Esophagus (tissue), 2 donors: ENCODE measurements around the gene ATP8B2. TPM values are rescaled to one million over a fixed set of nuclear protein-coding genes. Genes with fewer than 3 reads are reported as not detected.
A peak's percentile ranks its signal among the peaks of the same experiment; 100 is the strongest.
"Not testable (repeated sequence)": the region's sequence is repeated elsewhere in the genome, so short reads cannot be mapped to it uniquely, and the experiment has no call there.

Experiments
- H3K27ac ChIP-seq, 2 donors: one replicate each; pipeline ENCODE4 v1.5.1; 2013; ENCODE audit warnings: low read depth in 2 of 2, mild to moderate bottlenecking in 2 of 2, inconsistent platforms in 1 of 2, low read length in 1 of 2, moderate library complexity in 1 of 2
- H3K27me3 ChIP-seq, 2 donors: one replicate each; pipeline ENCODE4 v1.6.1; 2013; ENCODE audit warnings: low read length in 2 of 2, control low read depth in 1 of 2, mild to moderate bottlenecking in 1 of 2; ENCODE audit not compliant: insufficient read depth in 2 of 2, control insufficient read depth in 1 of 2
- H3K36me3 ChIP-seq, 2 donors: one replicate each; pipeline ENCODE4 v1.6.1; 2013; ENCODE audit warnings: low read length in 1 of 2; ENCODE audit not compliant: control insufficient read depth in 2 of 2, insufficient read depth in 2 of 2
- H3K4me1 ChIP-seq, 2 donors: one replicate each; pipeline ENCODE4 v1.6.1; 2013; ENCODE audit warnings: low read length in 1 of 2; ENCODE audit not compliant: control insufficient read depth in 2 of 2, insufficient read depth in 2 of 2
- H3K4me3 ChIP-seq, 2 donors: one replicate each; pipeline ENCODE4 v1.5.1; 2013; ENCODE audit warnings: low read length in 2 of 2, mild to moderate bottlenecking in 2 of 2, low read depth in 1 of 2, moderate library complexity in 1 of 2
- H3K9me3 ChIP-seq, 2 donors: one replicate each; pipeline ENCODE4 v1.6.1; 2013; ENCODE audit warnings: mild to moderate bottlenecking in 2 of 2, low read depth in 1 of 2, low read length in 1 of 2, moderate library complexity in 1 of 2; ENCODE audit not compliant: control insufficient read depth in 2 of 2, insufficient read depth in 1 of 2
- WGBS, 2 donors: extraction: QIAGEN DNeasy Blood & Tissue Kit; methylation state at CpG; one replicate each; pipeline ENCODE4 v1.1.7; 2013; 5-methylcytosine and 5-hydroxymethylcytosine counted together
- polyA plus RNA-seq, 2 donors: library from polyadenylated mRNA; stranded (reverse); fragments of 200-250 nt; gene quantifications; one replicate each; pipeline ENCODE4 v1.2.3, GENCODE V29; 2013
- donor health status: healthy with polysubstance abuse.
- donor health status: Bipolar disorder and iron deficiency.

Gene ATP8B2
- polyA plus RNA-seq, 2 donors, result 4.3 to 6.7 TPM

- Histone ChIP-seq H3K27ac (no peak overlapping the region), H3K4me3 (no peak overlapping the region), H3K36me3 (peaks cover 6 to 11% of the 10 kb centered on the region in 2 donors), H3K4me1 (peaks cover 7 to 16% of the 10 kb centered on the region in 2 donors), H3K27me3 (no peaks in the 10 kb centered on the region), H3K9me3 (no peaks in the 10 kb centered on the region)
These were observed 5.3 kb downstream of the ATP8B2 start for GRCh38 chr1:154330669-154331068.

- WGBS, 2 donors, result 65 to 73% methylated on average over 13 of the region's 13 CpGs
- peak overlapping the region; percentile 3 to 54 for H3K27ac ChIP-seq
- peaks cover 10 to 11% of the 10 kb centered on the region in 2 donors for H3K36me3 ChIP-seq
- no peaks in the 10 kb centered on the region for H3K4me1 ChIP-seq
- H3K4me3 ChIP-seq, result no peak overlapping the region
- no peaks in the 10 kb centered on the region for H3K27me3 ChIP-seq
- no peaks in the 10 kb centered on the region for H3K9me3 ChIP-seq
These were observed 9.0 kb downstream of the ATP8B2 start for GRCh38 chr1:154334079-154335024.

- no peak overlapping the region for H3K4me3 ChIP-seq
- H3K27me3 ChIP-seq, result no peaks in the 10 kb centered on the region
- H3K4me1 ChIP-seq, result no peaks in the 10 kb centered on the region
- peaks cover 10 to 11% of the 10 kb centered on the region in 2 donors for H3K36me3 ChIP-seq
- H3K27ac ChIP-seq, result peak overlapping the region in 1 of 2 donors; percentile 54
- WGBS, 2 donors, result 36 to 39% methylated on average over 11 of the region's 11 CpGs
- no peaks in the 10 kb centered on the region for H3K9me3 ChIP-seq
These were observed 9.8 kb downstream of the ATP8B2 start for GRCh38 chr1:154335025-154335714.

GRCh38 chr1:154337253-154337894 lies 12.0 kb downstream of the ATP8B2 start:
- no peaks in the 10 kb centered on the region for H3K4me1 ChIP-seq
- 81 to 89% methylated on average over 8 of the region's 8 CpGs for WGBS, 2 donors
- peaks cover 7 to 10% of the 10 kb centered on the region in 2 donors for H3K36me3 ChIP-seq
- no peaks in the 10 kb centered on the region for H3K27me3 ChIP-seq
- no peak overlapping the region for H3K4me3 ChIP-seq
- no peaks in the 10 kb centered on the region for H3K9me3 ChIP-seq
- peak overlapping the region in 1 of 2 donors; percentile 60 for H3K27ac ChIP-seq

DNA sequence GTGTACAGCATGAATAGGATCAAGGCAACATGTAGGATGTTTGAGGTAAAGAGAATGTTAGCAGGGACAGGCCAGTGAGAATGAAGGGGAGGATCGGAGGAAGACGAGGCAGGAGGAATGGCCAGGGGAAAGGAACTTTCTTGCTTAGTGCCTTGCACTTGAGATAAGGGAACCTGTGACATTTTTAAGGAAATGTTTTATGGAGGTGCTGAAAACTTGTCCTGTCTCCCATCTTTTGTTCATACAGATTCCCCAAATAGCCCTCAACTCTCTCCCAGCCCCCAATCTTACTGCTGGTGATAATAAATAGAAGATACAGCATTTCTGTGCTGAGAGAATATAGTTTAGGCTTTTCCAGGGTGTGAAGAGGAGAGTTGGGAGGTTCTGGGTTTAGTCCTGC lies 13.6 kb downstream of the ATP8B2 start:
- Histone ChIP-seq H3K9me3 (no peaks in the 10 kb centered on the region), H3K4me1 (peaks cover 0 to 2% of the 10 kb centered on the region in 2 donors), H3K36me3 (peaks cover 4 to 17% of the 10 kb centered on the region in 2 donors), H3K4me3 (no peak overlapping the region), H3K27me3 (no peaks in the 10 kb centered on the region), H3K27ac (no peak overlapping the region)
- WGBS, 2 donors, result 95 to 99% methylated on average over 2 of the region's 2 CpGs

DNA sequence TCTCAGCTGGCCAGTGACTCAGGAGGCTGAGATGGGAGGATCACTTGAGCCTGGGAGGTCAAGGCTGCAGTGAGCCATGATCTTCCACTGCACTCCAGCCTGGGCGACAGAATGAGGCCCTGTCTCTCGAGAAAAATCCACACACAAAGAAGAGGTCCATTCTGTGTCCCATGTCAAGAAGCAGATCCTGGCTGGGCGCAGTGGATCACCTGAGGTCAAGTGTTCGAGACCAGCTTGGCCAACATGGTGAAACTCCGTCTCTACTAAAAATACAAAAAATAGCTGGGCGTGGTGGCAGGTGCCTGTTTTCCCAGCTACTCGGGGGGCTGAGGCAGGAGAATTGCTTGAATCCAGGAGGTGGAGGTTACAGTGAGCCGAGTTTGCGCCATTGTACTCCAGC lies 16.0 kb downstream of the ATP8B2 start:
- H3K4me3 ChIP-seq, H3K9me3 ChIP-seq, H3K27ac ChIP-seq, H3K27me3 ChIP-seq, H3K4me1 ChIP-seq: not testable (repeated sequence)
- H3K36me3 ChIP-seq, result peaks cover 9 to 29% of the 10 kb centered on the region in 2 donors
- 95 to 96% methylated on average over 9 of the region's 9 CpGs for WGBS, 2 donors

GRCh38 chr1:154342132-154342531 lies 16.8 kb downstream of the ATP8B2 start:
- peak overlapping the region in 1 of 2 donors; percentile 39 for H3K27ac ChIP-seq
- H3K4me3 ChIP-seq, result no peak overlapping the region
- WGBS, 2 donors, result 80 to 84% methylated on average over 7 of the region's 7 CpGs
- peaks cover 0 to 3% of the 10 kb centered on the region in 2 donors for H3K4me1 ChIP-seq
- peaks cover 13 to 31% of the 10 kb centered on the region in 2 donors for H3K36me3 ChIP-seq
- H3K9me3 ChIP-seq, result no peaks in the 10 kb centered on the region
- H3K27me3 ChIP-seq, result no peaks in the 10 kb centered on the region

GRCh38 chr1:154342836-154343472 lies 17.6 kb downstream of the ATP8B2 start:
- 73 to 78% methylated on average over 21 of the region's 21 CpGs for WGBS, 2 donors
- Histone ChIP-seq H3K27ac (peak overlapping the region in 1 of 2 donors; percentile 39), H3K4me1 (peaks cover 0 to 3% of the 10 kb centered on the region in 2 donors), H3K4me3 (no peak overlapping the region), H3K9me3 (no peaks in the 10 kb centered on the region), H3K27me3 (no peaks in the 10 kb centered on the region), H3K36me3 (peaks cover 13 to 27% of the 10 kb centered on the region in 2 donors)
